Loucy (cell line): ENCODE measurements around the gene P2RX2.

Experiments
- EZH2phosphoT487 ChIP-seq: fragments of 200-600 bp; IDR thresholded peaks from 2 replicates; pipeline ENCODE4 v1.6.1; 2018; ENCODE audit warnings: antibody characterized with exemption, mild to moderate bottlenecking, moderate library complexity, borderline replicate concordance
- TF ChIP-seq, protein P1 (sequence below): fragments of 200-600 bp; sonication (generic); conservative IDR thresholded peaks from 2 replicates; pipeline ENCODE4 v1.5.1; 2014; ENCODE audit warnings: mild to moderate bottlenecking, antibody characterized with exemption, low read length

DNA sequence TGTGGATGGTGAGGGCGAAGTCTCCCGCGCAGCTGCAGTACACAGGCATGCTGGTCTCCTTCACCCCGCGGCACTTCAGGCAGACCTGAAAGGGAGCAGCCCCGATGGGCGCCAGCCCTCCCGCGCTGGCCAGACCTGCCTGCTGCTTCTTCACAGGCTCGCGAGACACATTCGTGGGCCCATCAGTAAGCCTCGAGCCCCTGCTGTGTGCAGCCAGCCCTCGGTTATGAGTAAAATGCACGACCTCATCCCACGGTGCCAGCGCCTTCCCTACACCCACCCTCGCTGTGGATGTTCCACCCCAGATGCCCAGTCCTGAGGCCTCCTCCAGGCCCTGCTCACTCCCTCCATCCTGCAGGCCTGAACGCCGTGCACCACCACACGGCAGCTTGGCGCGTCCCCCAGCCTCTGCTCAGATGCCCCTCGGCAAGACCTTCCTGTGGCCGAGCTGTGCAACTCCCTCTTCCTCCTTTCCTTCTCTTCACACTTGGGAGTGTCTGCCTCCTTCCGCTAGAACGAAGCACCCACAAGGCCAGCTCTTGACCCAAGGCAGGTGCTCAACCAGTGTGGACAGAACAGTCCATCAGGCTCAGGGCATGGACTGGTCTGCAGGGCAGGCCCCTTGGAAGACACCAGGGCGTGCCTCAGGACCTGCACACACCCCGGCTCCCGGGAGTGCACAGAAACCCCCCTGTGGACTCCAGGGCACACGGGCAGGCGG, 6.5 kb downstream of the P2RX2 start:
- TF ChIP-seq, protein P1, sequence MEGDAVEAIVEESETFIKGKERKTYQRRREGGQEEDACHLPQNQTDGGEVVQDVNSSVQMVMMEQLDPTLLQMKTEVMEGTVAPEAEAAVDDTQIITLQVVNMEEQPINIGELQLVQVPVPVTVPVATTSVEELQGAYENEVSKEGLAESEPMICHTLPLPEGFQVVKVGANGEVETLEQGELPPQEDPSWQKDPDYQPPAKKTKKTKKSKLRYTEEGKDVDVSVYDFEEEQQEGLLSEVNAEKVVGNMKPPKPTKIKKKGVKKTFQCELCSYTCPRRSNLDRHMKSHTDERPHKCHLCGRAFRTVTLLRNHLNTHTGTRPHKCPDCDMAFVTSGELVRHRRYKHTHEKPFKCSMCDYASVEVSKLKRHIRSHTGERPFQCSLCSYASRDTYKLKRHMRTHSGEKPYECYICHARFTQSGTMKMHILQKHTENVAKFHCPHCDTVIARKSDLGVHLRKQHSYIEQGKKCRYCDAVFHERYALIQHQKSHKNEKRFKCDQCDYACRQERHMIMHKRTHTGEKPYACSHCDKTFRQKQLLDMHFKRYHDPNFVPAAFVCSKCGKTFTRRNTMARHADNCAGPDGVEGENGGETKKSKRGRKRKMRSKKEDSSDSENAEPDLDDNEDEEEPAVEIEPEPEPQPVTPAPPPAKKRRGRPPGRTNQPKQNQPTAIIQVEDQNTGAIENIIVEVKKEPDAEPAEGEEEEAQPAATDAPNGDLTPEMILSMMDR: no peak
- TF ChIP-seq EZH2phosphoT487: no peak
